ENCODE data around the gene SNORC.

Gene SNORC

DNA sequence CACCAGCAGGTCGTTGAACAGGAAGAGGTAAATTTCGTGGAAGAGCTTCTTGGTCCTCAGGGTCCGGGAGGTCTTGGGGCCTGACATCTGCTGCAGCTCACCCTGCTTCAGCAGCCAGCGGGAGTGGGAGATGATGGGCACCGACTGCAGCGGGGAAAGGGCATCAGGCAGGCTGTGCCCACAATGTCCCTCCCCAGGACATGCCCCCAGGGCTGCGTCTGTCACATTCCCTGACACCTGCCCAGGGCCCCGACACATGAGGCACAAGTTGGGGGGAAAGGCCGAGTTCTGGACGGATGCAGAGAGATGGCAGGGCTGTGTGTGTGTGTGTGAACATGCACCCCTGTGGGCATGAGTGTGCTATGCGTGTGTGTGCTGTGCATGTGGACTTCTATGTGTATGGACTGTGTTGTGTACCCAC is 13.9 kb downstream of the SNORC start:
- TF ChIP-seq MYC (IDR thresholded peaks at IDR 0.05; ENCODE audit: low read depth, low read length) (no peak), POLR2A (IDR thresholded peaks at IDR 0.05; ENCODE audit: extremely low read depth, insufficient read length) (no peak)
- TF ChIP-seq, protein P1, sequence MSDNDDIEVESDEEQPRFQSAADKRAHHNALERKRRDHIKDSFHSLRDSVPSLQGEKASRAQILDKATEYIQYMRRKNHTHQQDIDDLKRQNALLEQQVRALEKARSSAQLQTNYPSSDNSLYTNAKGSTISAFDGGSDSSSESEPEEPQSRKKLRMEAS (IDR thresholded peaks at IDR 0.05; ENCODE audit: low read depth, low read length), result no peak
- TF ChIP-seq, protein P2, sequence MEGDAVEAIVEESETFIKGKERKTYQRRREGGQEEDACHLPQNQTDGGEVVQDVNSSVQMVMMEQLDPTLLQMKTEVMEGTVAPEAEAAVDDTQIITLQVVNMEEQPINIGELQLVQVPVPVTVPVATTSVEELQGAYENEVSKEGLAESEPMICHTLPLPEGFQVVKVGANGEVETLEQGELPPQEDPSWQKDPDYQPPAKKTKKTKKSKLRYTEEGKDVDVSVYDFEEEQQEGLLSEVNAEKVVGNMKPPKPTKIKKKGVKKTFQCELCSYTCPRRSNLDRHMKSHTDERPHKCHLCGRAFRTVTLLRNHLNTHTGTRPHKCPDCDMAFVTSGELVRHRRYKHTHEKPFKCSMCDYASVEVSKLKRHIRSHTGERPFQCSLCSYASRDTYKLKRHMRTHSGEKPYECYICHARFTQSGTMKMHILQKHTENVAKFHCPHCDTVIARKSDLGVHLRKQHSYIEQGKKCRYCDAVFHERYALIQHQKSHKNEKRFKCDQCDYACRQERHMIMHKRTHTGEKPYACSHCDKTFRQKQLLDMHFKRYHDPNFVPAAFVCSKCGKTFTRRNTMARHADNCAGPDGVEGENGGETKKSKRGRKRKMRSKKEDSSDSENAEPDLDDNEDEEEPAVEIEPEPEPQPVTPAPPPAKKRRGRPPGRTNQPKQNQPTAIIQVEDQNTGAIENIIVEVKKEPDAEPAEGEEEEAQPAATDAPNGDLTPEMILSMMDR (IDR thresholded peaks at IDR 0.05; ENCODE audit: low read depth, low read length), result no peak
- DNase-seq (ENCODE audit: low read depth), result no peak
- no peak overlapping the region for H3K4me3 ChIP-seq (ENCODE audit: low read depth, low read length)

DNA sequence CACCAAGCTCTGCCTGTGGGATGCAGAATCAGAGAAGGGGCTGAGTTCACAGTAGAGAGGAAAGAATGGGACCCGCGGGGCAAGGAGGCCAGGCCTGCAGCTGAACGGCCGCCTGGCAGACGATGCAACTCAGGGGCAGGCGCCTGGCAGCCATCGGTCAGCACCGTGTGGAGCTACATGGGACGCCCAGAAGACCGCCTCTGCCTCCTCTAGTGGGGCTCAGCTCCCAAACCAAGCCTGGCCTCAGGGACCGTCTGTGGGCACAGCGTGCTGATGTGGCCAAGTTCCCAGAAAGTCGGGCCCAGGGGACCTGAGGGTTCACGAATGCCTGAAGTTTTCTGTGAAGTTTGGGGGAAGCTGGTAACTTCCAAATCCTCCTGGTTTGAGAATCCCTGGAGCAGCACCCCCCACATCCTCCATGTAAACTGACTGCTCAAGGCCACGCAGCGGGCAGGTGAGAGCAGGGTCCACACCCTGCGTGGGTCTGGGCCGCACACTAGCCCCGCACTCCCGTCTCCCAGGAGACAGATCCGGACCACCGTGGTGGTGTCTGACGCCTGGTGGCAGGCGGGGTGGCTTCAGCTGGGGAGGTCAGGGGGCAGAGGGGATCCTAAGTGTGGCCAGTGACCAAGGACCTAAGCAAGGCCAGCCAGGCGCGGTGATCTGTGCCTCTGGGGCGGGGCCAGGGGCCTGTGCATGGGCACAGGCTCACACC is 14.6 kb downstream of the SNORC start:
- H3K4me3 ChIP-seq (ENCODE audit: low read depth, low read length), result no peak overlapping the region
- TF ChIP-seq MYC (IDR thresholded peaks at IDR 0.05; ENCODE audit: low read depth, low read length), result no peak
- no peak for TF ChIP-seq POLR2A (IDR thresholded peaks at IDR 0.05; ENCODE audit: extremely low read depth, insufficient read length)
- TF ChIP-seq, protein P2 (IDR thresholded peaks at IDR 0.05; ENCODE audit: low read depth, low read length), result no peak
- TF ChIP-seq, protein P1 (IDR thresholded peaks at IDR 0.05; ENCODE audit: low read depth, low read length), result no peak
- no peak for DNase-seq (ENCODE audit: low read depth)

DNA sequence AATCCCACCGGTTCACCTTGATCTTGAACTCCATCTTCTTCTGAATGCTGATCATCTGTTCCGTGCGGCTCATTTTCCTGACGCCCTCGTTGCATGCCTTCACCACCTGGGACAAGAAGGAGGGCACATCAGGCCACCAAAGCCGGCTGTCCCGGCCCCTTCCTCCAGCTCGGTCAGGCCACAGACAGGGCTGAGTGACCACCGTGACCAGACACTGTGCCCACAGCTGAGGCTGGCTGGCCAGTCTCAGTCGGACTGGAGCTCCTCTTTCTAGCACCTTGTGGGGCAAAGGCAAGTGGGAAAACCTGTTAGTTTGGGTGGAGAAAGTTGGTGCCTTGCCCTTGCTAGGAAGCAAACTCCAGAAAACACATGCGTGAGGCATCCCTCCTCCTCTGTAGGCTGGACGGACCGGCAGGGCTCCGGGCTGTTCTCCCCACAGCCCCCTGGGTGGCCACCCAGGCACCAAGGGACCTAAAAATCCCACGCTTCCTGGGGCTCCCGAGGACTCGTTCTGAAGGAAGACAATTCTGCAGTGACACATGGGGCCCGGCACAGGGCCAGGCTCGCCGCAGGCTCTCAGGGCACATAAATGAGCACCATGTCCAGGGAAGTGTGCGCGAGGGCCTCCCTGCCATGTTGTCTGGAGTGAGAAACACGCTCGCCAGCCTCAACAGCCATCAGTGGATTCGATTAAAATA is 15.3 kb downstream of the SNORC start:
- H3K4me3 ChIP-seq (ENCODE audit: low read depth, low read length), result no peak overlapping the region
- no peak for DNase-seq (ENCODE audit: low read depth)
- no peak for TF ChIP-seq POLR2A (IDR thresholded peaks at IDR 0.05; ENCODE audit: extremely low read depth, insufficient read length)
- TF ChIP-seq, protein P1 (IDR thresholded peaks at IDR 0.05; ENCODE audit: low read depth, low read length), result no peak
- TF ChIP-seq, protein P2 (IDR thresholded peaks at IDR 0.05; ENCODE audit: low read depth, low read length), result no peak
- TF ChIP-seq MYC (IDR thresholded peaks at IDR 0.05; ENCODE audit: low read depth, low read length), result no peak

DNA sequence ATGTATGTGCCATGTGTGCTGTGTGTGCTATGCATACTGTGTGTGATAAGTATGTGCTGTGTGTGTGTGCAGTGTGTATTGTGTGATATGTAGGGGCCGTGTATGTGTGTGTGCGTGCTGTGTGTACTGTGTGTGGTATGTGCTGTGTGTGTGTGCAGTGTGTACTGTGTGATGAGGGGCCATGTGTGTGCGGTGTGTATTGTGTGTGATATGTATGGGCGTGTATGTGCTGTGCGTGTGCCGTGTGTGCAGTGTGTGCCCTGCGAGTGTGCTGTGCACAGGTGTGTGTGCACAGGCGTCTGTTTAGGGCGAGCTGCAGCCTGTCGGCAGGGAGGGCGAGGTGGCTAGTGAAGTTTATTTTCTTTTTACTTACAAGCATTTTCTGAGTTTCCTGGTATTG is 16.1 kb downstream of the SNORC start:
- DNase-seq (ENCODE audit: low read depth), result no peak
- TF ChIP-seq, protein P1 (IDR thresholded peaks at IDR 0.05; ENCODE audit: low read depth, low read length), result no peak
- TF ChIP-seq, protein P2 (IDR thresholded peaks at IDR 0.05; ENCODE audit: low read depth, low read length), result no peak
- TF ChIP-seq POLR2A (IDR thresholded peaks at IDR 0.05; ENCODE audit: extremely low read depth, insufficient read length) (no peak), MYC (IDR thresholded peaks at IDR 0.05; ENCODE audit: low read depth, low read length) (no peak)
- H3K4me3 ChIP-seq (ENCODE audit: low read depth, low read length), result no peak overlapping the region

DNA sequence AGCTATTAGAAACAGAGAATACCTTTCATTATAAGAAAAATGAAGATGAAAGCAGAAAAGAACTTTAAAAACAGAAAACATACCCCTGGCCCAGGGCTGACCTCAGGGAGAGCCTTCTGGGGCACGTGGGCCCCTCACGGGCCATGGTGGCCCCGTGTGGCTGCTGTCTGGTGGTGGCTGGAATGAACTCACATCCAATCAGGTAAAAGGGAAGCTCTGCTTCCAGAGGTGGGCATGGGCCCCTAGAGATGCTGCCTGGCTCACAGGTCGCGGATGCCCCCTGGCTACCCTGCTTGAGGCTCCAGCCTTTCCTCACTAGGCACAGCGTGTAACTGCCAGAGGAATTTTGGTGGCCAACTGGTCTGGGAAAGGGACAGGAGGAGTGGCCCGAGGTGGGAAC is 16.6 kb downstream of the SNORC start:
- no peak overlapping the region for H3K4me3 ChIP-seq (ENCODE audit: low read depth, low read length)
- TF ChIP-seq, protein P2 (IDR thresholded peaks at IDR 0.05; ENCODE audit: low read depth, low read length), result no peak
- TF ChIP-seq MYC (IDR thresholded peaks at IDR 0.05; ENCODE audit: low read depth, low read length) (no peak), POLR2A (IDR thresholded peaks at IDR 0.05; ENCODE audit: extremely low read depth, insufficient read length) (no peak)
- TF ChIP-seq, protein P1 (IDR thresholded peaks at IDR 0.05; ENCODE audit: low read depth, low read length), result no peak
- no peak for DNase-seq (ENCODE audit: low read depth)
